Liver (tissue), 9 donors: ENCODE measurements around the gene ADSS2. TPM values are rescaled to one million over a fixed set of nuclear protein-coding genes. Genes with fewer than 3 reads are reported as not detected.

Experiments
- DNase-seq: peaks from one replicate; pipeline ENCODE4 v3.0.0-alpha.2; 2017; ENCODE audit warnings: low spot score
- H3K27ac ChIP-seq, 2 donors: one replicate each; pipeline ENCODE4 v1.7.0; 2013; ENCODE audit warnings: inconsistent platforms in 2 of 2, low read length in 2 of 2, control low read depth in 1 of 2, low read depth in 1 of 2, mild to moderate bottlenecking in 1 of 2
- H3K27me3 ChIP-seq, 4 donors: one replicate each; pipeline versions ENCODE4 v1.6.1 to v1.7.0; 2013; ENCODE audit warnings: low read length in 3 of 4, inconsistent platforms in 1 of 4, mild to moderate bottlenecking in 1 of 4, moderate library complexity in 1 of 4; ENCODE audit not compliant: control insufficient read depth in 4 of 4, insufficient read depth in 4 of 4
- H3K36me3 ChIP-seq, 4 donors: one replicate each; pipeline versions ENCODE4 v1.6.1 to v1.7.0; 2013; ENCODE audit warnings: low read length in 3 of 4, mild to moderate bottlenecking in 3 of 4, low read depth in 1 of 4, moderate library complexity in 1 of 4; ENCODE audit not compliant: control insufficient read depth in 4 of 4, insufficient read depth in 3 of 4
- H3K4me1 ChIP-seq, 4 donors: one replicate each; pipeline versions ENCODE4 v1.6.1 to v1.7.0; 2013; ENCODE audit warnings: low read length in 3 of 4, mild to moderate bottlenecking in 3 of 4, moderate library complexity in 1 of 4; ENCODE audit not compliant: control insufficient read depth in 4 of 4, insufficient read depth in 4 of 4
- H3K4me3 ChIP-seq, 3 donors: one replicate each; pipeline versions ENCODE4 v1.6.1 to v1.7.0; 2013; ENCODE audit warnings: low read length in 3 of 3, control low read depth in 1 of 3, low read depth in 1 of 3, mild to moderate bottlenecking in 1 of 3
- H3K9ac ChIP-seq, 2 donors: one replicate each; pipeline ENCODE4 v1.7.0; 2013; ENCODE audit warnings: low read length in 2 of 2, mild to moderate bottlenecking in 2 of 2, moderate library complexity in 2 of 2, control low read depth in 1 of 2, low read depth in 1 of 2
- H3K9me3 ChIP-seq, 4 donors: one replicate each; pipeline versions ENCODE4 v1.6.1 to v1.7.0; 2013; ENCODE audit warnings: low read length in 3 of 4; ENCODE audit not compliant: control insufficient read depth in 4 of 4
- EGR1 ChIP-seq, 2 donors: IDR thresholded peaks; 2 replicates each; pipeline ENCODE4 v1.6.1; 2016 to 2018; ENCODE audit warnings: antibody characterized with exemption in 2 of 2, low read depth in 2 of 2
- FOXA1 ChIP-seq: IDR thresholded peaks from 2 replicates; pipeline ENCODE4 v1.6.1; 2016; ENCODE audit warnings: antibody characterized with exemption
- FOXA2 ChIP-seq: IDR thresholded peaks from 2 replicates; pipeline ENCODE4 v1.6.1; 2016; ENCODE audit warnings: antibody characterized with exemption
- GABPA ChIP-seq, 2 donors: IDR thresholded peaks in 1 of 2; conservative IDR thresholded peaks in 1 of 2; 2 replicates each; pipeline ENCODE4 v1.6.1; 2016; ENCODE audit warnings: antibody characterized with exemption in 2 of 2, mild to moderate bottlenecking in 1 of 2, moderate library complexity in 1 of 2
- HNF4A ChIP-seq, 2 donors: conservative IDR thresholded peaks; 2 replicates each; pipeline ENCODE4 v1.6.1; 2016; ENCODE audit warnings: antibody characterized with exemption in 2 of 2, mild to moderate bottlenecking in 2 of 2
- HNF4G ChIP-seq: IDR thresholded peaks from 2 replicates; pipeline ENCODE4 v1.6.1; 2016; ENCODE audit warnings: antibody characterized with exemption
- NR2F2 ChIP-seq: IDR thresholded peaks from 2 replicates; pipeline ENCODE4 v1.6.1; 2016; ENCODE audit warnings: antibody characterized with exemption
- RAD21 ChIP-seq, 2 donors: IDR thresholded peaks; 2 replicates each; pipeline ENCODE4 v1.6.1; 2016; ENCODE audit warnings: antibody characterized with exemption in 2 of 2, mild to moderate bottlenecking in 2 of 2
- RXRA ChIP-seq, 2 donors: IDR thresholded peaks; 2 replicates each; pipeline ENCODE4 v1.6.1; 2017 to 2018; ENCODE audit warnings: antibody characterized with exemption in 2 of 2, mild to moderate bottlenecking in 1 of 2
- SP1 ChIP-seq: IDR thresholded peaks from 2 replicates; pipeline ENCODE4 v1.6.1; 2018; ENCODE audit warnings: antibody characterized with exemption, mild to moderate bottlenecking
- TAF1 ChIP-seq: conservative IDR thresholded peaks from 2 replicates; pipeline ENCODE4 v1.6.1; 2016; ENCODE audit warnings: antibody characterized with exemption, mild to moderate bottlenecking
- YY1 ChIP-seq: IDR thresholded peaks from 2 replicates; pipeline ENCODE4 v1.6.1; 2016; ENCODE audit warnings: antibody characterized with exemption, mild to moderate bottlenecking
- WGBS: extraction: QIAGEN DNeasy Blood & Tissue Kit; methylation state at CpG from one replicate; pipeline ENCODE4 v1.1.7; 2013; 5-methylcytosine and 5-hydroxymethylcytosine counted together
- polyA plus RNA-seq, 2 donors: library from polyadenylated mRNA; stranded (reverse) in 1 of 2; unstranded in 1 of 2; fragments of 200-250 nt in 1 of 2; fragments of >200 nt in 1 of 2; fragmentation: Nextera tagmentation in 1 of 2; extraction: Ambion mirVana in 1 of 2; gene quantifications; one replicate each; pipeline versions ENCODE4 v1.2.1 to v1.2.3, GENCODE V29; 2013 to 2015
- total RNA-seq, 2 donors: library from RNA; depleted of rRNA; stranded (reverse); fragments of >200 nt; gene quantifications; one replicate each; pipeline ENCODE4 v1.2.3, GENCODE V29; 2014
- TF ChIP-seq, protein P1 (sequence below): IDR thresholded peaks from 2 replicates; pipeline ENCODE4 v1.6.1; 2016; ENCODE audit warnings: antibody characterized with exemption
- TF ChIP-seq, protein P2 (sequence below): fragments of 150-350 bp; IDR thresholded peaks from 2 replicates; pipeline ENCODE4 v1.5.1; 2017; ENCODE audit warnings: improper control_type of control experiment, low read depth, low read length; ENCODE audit not compliant: missing input control
- TF ChIP-seq, protein P3 (sequence below): IDR thresholded peaks from 2 replicates; pipeline ENCODE4 v1.6.1; 2016; ENCODE audit warnings: antibody characterized with exemption, mild to moderate bottlenecking
- TF ChIP-seq, protein P4 (sequence below): IDR thresholded peaks from 2 replicates; pipeline ENCODE4 v1.6.1; 2016; ENCODE audit warnings: antibody characterized with exemption
- TF ChIP-seq, protein P5 (sequence below): IDR thresholded peaks from 2 replicates; pipeline ENCODE4 v1.6.1; 2016; ENCODE audit warnings: antibody characterized with exemption
- donor health status: healthy.
- donor health status: healthy.
- donor health status: healthy.
- donor health status: healthy.
- donor health status: healthy.

The ADSS2 gene
- total and polyA plus RNA-seq, 4 donors, result 7.3 to 17.3 (median 12.6) TPM

DNA sequence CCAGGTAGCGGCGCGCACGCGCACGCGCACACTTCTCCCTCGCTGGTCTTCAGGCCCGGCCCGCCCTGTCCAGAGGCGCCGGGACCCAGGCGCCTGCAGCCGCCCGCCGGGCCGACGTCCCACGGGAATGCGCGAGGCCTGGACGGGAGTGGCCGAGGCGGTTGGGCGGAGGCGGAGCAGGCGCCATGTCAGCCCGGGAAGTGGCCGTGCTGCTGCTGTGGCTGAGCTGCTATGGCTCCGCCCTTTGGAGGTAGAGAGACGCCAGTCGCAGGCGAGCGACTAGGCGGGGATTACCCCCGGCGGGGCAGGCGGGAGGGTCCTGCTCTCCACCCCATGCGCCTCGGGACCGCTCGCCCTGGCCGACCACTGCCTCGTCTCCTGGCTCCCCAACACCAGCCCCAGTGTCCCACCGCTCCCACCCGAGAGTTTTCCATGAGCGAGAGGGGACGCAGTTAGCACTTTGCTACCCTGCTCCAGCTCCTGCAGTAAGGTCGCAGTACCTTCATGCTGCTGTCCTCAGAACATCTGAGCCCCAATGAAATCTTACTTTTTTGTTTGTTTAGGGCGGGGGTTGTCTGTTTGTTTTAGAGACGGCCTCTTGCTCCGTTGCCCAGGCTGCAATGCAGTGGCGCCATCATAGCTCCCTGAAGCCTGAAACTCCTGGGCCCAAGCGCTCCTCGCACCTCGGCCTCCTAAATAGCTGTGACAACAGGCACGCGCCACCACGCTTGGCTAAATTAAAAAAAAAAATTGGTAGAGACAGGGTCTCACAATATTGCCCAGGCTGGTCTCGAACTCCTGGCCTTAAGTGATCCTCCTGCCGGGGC, 9.7 kb upstream of the ADSS2 start, which contains the start of gene CATSPERE:
CATSPERE (plus strand) TSS at position 29 of the 827 bp plus-strand sequence; CDS start at position 186, 157 bp downstream.
- Histone ChIP-seq H3K27ac (peak within 1 kb of the TSS; percentile 78 to 95), H3K4me3 (peak within 1 kb of the TSS; percentile 74 to 93 (median 76)), H3K36me3 (no peaks in the 10 kb centered on the region), H3K9me3 (no peaks in the 10 kb centered on the region), H3K9ac (peak within 1 kb of the TSS; percentile 89 to 97), H3K4me1 (peaks cover 3 to 9% (median 4%) of the 10 kb centered on the region in 4 donors), H3K27me3 (no peaks in the 10 kb centered on the region)
- WGBS, result 14% methylated on average over 61 of the region's 61 CpGs
- peak; percentile 82 for DNase-seq
- TF ChIP-seq SP1, result peak; percentile 55
- TF ChIP-seq, protein P1, sequence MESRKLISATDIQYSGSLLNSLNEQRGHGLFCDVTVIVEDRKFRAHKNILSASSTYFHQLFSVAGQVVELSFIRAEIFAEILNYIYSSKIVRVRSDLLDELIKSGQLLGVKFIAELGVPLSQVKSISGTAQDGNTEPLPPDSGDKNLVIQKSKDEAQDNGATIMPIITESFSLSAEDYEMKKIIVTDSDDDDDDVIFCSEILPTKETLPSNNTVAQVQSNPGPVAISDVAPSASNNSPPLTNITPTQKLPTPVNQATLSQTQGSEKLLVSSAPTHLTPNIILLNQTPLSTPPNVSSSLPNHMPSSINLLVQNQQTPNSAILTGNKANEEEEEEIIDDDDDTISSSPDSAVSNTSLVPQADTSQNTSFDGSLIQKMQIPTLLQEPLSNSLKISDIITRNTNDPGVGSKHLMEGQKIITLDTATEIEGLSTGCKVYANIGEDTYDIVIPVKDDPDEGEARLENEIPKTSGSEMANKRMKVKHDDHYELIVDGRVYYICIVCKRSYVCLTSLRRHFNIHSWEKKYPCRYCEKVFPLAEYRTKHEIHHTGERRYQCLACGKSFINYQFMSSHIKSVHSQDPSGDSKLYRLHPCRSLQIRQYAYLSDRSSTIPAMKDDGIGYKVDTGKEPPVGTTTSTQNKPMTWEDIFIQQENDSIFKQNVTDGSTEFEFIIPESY, result peak; percentile 58
- TF ChIP-seq GABPA (IDR thresholded peaks at IDR 0.05 in 1 of 2, conservative IDR thresholded peaks at IDR 0.05 in 1 of 2), result no peak
- peak; percentile 81 for TF ChIP-seq TAF1
- TF ChIP-seq, protein P2, sequence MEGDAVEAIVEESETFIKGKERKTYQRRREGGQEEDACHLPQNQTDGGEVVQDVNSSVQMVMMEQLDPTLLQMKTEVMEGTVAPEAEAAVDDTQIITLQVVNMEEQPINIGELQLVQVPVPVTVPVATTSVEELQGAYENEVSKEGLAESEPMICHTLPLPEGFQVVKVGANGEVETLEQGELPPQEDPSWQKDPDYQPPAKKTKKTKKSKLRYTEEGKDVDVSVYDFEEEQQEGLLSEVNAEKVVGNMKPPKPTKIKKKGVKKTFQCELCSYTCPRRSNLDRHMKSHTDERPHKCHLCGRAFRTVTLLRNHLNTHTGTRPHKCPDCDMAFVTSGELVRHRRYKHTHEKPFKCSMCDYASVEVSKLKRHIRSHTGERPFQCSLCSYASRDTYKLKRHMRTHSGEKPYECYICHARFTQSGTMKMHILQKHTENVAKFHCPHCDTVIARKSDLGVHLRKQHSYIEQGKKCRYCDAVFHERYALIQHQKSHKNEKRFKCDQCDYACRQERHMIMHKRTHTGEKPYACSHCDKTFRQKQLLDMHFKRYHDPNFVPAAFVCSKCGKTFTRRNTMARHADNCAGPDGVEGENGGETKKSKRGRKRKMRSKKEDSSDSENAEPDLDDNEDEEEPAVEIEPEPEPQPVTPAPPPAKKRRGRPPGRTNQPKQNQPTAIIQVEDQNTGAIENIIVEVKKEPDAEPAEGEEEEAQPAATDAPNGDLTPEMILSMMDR, result no peak
- no peak for TF ChIP-seq FOXA2
- no peak for TF ChIP-seq HNF4G
- TF ChIP-seq HNF4A (conservative IDR thresholded peaks at IDR 0.05), result no peak
- no peak for TF ChIP-seq FOXA1
- TF ChIP-seq RAD21 (IDR thresholded peaks at IDR 0.05), result peak in 1 of 2 donors; percentile 1
- TF ChIP-seq YY1, result peak; percentile 96
- TF ChIP-seq, protein P3, sequence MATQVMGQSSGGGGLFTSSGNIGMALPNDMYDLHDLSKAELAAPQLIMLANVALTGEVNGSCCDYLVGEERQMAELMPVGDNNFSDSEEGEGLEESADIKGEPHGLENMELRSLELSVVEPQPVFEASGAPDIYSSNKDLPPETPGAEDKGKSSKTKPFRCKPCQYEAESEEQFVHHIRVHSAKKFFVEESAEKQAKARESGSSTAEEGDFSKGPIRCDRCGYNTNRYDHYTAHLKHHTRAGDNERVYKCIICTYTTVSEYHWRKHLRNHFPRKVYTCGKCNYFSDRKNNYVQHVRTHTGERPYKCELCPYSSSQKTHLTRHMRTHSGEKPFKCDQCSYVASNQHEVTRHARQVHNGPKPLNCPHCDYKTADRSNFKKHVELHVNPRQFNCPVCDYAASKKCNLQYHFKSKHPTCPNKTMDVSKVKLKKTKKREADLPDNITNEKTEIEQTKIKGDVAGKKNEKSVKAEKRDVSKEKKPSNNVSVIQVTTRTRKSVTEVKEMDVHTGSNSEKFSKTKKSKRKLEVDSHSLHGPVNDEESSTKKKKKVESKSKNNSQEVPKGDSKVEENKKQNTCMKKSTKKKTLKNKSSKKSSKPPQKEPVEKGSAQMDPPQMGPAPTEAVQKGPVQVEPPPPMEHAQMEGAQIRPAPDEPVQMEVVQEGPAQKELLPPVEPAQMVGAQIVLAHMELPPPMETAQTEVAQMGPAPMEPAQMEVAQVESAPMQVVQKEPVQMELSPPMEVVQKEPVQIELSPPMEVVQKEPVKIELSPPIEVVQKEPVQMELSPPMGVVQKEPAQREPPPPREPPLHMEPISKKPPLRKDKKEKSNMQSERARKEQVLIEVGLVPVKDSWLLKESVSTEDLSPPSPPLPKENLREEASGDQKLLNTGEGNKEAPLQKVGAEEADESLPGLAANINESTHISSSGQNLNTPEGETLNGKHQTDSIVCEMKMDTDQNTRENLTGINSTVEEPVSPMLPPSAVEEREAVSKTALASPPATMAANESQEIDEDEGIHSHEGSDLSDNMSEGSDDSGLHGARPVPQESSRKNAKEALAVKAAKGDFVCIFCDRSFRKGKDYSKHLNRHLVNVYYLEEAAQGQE, result peak; percentile 74
- TF ChIP-seq, protein P4, sequence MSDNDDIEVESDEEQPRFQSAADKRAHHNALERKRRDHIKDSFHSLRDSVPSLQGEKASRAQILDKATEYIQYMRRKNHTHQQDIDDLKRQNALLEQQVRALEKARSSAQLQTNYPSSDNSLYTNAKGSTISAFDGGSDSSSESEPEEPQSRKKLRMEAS, result no peak
- TF ChIP-seq, protein P5, sequence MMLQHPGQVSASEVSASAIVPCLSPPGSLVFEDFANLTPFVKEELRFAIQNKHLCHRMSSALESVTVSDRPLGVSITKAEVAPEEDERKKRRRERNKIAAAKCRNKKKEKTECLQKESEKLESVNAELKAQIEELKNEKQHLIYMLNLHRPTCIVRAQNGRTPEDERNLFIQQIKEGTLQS, result no peak
- peak in 1 of 2 donors; percentile 29 for TF ChIP-seq RXRA (IDR thresholded peaks at IDR 0.05)
- no peak for TF ChIP-seq EGR1 (IDR thresholded peaks at IDR 0.05; ENCODE audit: low read depth in 2 of 2)
- no peak for TF ChIP-seq NR2F2
